NCI-H510A treated with DMSO at 0.1 percent for 48 hours (cell line): ENCODE data around the gene MACROD1.
A peak's percentile ranks its signal among the peaks of the same experiment; 100 is the strongest.

Source experiments
- DNase-seq: peaks from one replicate; lab custom pipeline; 2025; lab: John Stamatoyannopoulos, UW

MACROD1 gene

DNA sequence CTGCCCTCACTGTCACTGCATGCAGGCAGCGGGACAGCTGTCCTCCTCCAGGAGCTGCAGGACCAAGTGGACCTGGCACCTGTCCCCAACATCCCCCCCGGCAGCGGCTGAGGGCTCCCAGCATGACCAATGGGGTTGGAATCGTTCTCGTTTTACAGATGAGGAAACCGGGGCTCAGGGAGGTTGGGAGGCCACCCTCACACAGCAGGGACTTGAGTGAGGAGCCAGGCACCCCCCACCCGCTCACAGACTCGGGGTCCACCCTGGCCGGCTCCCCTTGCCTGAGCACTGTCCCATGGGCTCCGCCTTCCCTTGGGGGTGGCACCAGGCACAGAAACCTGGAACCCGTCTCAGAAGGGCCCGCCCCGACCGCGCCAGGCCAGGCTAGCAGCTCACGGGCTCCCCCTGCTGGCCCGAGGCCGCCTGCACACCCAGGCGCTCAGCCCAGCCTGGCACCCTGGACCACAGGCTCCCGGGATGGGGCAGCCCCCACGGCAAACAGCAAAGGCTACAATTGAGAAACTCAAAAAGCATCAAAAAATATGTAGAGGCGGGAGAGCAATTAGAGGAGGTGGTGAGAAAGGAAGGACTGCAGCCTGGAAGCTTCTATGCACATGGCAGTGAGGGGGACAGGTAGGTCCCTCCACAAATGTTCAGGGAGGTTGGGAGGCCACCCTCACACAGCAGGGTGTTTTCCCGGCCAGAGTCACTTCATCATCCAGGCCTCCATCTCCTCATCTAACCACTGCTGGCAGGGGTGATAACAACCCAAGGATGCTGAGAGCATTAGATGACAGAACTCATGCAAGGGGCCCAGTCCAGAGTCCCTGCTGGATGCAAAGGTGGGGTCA is 12.8 kb downstream of the MACROD1 start:
- peak; percentile 69 for DNase-seq

DNA sequence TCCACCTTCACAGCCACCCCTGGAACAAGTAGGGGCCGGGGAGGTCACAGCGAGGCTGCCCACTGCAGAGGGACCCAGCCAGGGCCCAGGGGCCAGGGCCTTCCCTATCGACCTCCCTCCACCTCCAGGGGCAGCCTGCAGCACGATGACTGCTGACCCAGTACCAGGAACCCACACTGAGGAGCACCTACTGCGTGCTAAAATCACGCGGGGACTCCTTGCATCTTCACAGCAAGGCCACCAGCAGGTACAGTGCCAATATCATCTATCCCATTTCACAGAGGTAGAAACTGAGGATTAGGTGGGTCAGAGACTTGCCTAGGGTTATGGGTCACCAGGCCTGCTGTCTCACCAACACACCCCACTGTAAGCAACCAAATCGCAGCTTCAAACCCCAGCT is 14.6 kb downstream of the MACROD1 start:
- no peak for DNase-seq

DNA sequence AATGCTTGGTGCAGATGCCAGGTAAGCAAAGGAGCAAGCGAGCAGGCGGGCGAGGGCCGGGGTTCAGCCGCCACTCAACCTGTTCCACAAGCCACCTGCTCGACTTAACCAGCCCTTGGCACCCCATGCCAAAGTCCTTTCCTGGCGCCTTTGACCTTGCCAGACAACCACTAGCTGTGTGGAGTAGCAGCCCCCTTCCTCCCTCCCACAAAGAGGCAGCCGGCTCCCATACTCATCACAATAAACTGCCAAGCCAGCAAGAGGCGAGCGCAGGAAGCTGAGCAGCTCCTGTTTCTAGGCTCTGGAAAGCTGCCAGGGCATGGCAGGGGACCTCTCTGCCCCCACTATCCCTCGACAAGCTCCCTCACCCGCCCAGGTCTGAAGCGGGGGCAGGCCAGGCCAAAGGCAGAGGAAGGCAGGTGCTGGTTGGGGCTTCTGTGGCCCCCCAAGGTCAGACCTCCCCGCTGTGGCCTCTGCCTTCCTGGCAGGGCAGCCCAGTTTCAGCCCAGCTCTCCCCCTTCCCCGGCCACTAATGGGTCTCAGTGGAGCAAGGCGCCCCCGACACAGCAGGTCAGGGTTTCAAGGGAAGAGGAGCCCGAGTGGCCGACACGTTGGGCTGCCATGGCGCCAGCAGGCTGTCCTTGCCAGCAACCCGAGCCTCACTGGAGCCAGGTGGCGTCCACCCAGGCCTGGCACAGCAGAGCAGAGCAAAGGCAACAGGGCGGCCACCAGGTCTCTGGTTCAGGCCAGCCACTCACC is 15.3 kb downstream of the MACROD1 start:
- peak; percentile 57 for DNase-seq

DNA sequence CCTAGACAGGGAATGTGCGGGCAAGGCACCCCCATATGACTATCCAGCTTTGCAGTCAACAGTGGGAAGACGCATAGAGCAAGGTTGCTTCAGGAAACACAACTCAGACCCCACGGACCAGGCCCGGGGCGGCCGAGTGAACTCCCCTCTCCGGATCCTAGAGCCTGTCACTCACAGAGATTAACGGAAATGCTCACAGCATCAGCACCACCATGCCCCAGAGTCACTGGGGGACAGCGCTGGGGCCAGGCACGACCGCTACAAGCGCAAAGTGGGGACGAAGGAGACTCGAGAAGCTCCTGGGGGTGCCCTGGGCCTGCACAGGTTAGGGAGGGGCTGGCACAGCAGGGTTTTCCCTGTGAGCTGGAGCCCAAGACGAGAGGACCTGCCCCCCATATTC is 15.9 kb downstream of the MACROD1 start:
- DNase-seq: no peak

DNA sequence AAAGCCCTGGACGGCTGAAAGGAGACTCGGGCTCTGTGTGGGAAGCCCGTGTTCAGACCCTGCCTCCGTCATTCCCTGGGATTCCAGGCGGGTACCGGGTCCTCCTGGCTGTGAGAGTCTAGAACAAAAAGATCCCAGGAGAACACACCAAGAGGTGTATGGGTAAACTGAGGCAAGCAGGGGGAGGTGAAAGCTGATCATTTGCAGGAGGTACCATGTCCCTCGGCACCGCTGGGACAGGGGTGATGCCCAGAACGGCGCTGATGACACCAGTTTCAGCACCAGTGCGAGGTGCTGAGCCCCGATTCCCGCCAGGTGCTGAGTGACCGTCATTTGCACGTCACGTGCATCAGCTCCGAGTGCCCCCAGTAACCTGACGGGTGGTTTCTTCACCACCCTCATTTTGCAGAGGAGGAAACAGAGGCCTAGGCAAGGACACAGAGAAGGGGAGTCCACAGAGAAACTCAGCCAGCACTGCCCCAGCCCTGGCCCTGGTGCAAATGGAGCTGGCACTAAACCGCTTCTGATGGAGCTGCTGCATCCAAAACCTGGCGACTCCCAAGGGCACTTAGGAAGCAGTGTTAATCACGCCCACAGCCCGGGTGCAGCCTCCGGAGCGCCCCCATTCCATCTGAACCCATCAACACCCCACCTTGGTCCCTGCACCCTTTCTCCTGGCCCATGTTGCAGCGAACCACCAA is 16.8 kb downstream of the MACROD1 start:
- no peak for DNase-seq

DNA sequence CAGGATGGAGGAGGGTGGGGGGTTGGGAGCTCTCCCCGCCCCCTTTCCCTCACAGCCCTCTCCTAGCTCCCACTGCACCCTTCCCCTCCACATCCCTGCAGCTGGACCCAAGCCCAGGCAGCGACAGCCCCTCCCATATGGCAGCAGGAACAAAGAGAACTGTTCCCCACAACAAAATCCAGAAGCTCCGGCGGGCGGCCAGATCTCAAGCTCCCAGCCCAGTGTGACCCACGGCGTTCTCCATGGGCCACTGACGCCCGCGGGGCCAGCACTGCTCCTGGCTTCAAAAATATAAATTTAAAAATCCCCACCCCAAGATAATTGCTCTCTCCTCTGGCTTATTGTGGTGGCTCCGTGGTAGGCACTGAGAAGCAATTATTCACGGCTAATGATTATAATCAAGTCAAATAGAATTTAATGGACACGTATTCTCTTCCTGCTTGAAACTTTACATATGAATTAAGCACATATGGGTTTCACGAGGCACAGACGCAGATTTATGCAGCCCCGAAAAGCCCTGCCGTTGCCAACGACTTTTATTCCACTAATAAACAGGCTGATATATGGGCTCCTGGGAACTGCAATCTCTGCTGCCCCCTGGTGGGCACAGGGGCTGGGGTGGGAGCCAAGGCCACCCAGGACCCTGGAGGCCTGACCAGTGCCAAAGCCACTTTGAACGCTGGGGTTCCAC is 17.5 kb downstream of the MACROD1 start:
- DNase-seq: peak; percentile 63

DNA sequence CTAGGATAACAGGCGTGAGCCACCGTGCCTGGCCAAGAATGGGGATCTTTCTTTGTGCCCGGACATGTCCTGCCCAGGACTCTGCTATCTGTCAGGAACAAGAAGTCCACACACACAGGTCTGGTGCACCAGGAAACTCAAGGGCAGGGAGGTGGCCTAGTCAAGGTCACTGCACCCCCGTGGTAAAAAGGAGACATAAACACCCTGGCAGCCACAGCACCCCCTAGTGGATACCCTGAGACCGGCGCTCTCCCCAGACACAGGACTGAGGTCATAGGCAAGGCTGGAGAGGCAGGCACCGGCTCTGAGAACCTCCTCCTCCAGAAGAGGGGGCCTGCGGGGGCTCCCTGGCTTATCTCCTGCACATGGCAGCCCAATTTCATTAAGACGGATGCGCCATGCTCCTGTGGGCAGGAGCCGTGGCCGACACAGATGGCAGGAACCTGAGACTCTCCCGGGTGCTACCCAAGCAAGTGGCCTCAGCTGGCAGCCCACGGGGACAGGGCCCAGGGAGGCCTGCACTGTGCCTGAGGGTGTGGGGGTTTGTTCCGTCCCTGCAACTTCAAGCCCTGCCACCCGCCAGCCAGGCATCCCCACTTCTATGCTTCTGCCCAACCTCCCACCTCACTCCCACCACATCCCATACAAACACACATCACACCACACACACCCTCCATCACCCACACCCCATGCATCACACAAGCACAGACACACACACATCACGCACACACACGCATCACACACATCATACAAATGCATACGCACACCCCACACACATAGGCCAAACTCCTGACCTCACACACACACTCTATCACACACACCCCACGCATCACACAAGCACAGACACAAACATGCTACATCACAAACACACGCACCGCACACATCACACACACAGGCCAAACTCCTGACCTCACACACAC is 19.6 kb downstream of the MACROD1 start:
- DNase-seq: peak; percentile 55

DNA sequence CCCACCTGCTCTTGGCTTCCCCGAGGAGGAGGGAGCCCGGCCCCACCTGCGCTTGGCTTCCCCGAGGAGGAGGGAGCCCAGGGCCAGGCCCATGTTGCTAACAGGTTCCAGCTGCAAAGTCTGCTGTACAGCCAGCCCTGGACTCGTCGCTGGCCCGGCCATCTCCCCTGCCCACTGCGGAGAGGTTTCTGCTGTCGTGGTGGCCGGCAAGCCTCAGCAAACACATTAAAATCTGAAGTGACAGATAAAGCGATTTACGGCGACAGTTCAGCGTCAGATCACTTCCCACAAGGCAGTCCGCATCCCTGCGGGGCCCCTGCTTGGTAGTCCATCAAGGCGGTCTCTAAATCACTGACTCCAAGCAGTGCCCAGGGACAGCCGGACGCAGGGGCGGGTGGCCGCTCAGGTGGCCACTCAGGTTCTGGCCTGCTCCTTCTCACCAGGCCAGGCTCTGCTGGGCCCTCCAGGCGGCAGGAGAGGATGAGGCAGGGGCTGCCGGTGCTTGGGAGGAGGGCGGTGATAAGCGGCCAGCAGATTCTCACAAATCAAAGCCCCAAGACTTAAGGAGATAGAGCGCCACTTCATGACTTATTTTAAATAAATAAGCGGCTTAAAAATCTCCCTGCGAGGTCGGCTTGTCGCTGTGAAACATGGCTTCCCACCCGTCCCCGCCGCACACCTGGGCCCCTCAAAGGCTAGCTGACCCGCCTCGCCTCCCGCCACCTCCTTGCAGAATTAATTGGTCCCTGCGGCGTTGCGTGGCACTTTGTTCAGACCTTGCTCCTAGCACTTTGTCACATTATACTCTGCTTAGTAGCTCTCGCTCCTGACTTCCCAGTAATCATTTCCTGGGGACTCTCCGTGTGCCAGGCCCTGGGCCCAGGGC is 21.1 kb downstream of the MACROD1 start:
- DNase-seq: peak; percentile 51

DNA sequence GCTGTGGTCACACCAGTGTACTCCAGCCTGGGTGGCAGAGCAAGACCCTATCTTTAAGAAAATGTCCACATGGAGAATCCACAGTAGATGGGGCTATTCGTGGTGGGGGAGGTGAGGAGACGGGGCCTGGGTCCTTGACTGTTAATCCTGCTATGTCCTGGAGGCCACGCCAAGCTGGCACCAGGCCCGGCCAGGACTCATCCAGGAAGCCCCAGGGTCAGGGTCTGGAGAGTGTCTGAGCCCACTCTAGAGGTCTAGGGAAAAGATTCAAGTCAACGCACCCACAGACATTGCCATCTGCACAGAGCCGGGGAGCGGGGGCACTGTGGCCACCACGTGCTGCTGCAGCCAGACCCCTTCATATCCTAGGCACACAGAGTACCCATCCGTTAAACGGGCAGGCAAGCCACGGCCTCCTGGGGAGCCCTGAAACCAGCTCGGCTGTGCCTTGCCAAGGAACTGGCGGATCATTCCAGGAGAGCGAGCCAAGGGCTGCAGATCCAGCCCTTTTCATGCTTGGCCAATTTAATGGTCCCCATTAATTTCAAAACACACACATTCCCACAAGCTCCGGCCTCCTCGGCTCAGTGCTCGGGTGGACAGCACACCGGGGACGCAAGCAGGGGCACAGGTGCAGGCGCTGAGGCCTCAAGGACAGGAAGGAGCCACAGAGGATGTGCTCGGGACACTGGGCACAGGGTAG is 24.7 kb downstream of the MACROD1 start:
- no peak for DNase-seq

DNA sequence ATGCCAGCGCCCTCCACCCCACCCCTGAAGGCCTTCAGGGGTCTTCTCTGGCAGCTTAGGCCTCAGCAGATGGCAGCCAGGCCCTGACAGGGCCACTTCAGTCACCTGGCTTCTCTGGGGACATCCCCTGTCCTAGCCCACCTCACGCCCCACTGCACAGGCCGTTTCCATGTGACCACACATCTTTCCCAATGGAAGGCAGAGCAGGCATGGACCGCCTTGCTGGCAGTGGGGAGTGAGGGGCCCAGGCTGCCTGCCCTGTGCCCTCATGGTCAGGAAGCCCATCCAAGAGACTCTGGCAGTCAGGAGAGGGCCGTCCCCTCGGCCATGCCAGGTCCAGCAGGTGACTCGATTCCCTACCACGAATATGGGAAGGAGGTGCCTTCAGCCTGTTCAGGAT is 25.8 kb downstream of the MACROD1 start:
- no peak for DNase-seq

DNA sequence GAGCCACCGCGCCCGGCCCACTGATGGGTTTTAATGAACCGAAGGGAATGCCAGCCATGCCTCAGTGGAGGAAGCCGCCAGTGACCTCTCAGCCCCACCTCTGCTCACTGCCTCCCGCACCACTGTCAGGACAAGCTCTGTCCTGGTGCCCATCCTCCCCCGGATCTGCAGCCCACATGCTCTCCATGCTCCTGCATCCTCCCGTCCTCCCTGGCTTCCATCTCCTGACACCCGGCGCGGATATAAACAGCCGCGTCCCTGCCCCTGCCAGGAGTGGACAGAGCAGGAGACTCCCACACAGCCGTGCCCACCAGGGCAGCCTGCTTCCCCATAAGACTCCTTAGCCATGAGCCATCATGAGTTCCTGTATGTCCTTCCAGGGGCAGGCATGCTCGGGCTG is 26.9 kb downstream of the MACROD1 start:
- DNase-seq: no peak

DNA sequence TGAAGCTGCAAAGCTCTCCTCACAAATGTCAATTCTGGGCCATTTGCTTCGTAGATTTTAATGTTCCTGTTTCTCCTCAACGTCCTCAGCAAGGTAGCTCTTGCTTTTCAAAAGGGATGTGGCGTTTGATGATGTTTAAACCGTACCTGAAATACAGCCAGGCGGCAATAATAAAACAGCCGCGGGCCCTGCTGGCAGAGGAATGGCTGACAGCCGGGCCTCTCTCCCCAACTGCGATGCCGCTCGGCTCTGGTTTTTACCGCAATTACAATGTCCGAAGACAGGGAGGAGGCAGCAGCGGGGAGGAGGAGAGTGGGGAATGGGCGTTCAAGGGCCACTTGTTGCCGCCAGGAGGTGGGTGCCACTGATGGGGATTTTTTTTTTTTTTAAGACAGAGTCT is 27.5 kb downstream of the MACROD1 start:
- no peak for DNase-seq

DNA sequence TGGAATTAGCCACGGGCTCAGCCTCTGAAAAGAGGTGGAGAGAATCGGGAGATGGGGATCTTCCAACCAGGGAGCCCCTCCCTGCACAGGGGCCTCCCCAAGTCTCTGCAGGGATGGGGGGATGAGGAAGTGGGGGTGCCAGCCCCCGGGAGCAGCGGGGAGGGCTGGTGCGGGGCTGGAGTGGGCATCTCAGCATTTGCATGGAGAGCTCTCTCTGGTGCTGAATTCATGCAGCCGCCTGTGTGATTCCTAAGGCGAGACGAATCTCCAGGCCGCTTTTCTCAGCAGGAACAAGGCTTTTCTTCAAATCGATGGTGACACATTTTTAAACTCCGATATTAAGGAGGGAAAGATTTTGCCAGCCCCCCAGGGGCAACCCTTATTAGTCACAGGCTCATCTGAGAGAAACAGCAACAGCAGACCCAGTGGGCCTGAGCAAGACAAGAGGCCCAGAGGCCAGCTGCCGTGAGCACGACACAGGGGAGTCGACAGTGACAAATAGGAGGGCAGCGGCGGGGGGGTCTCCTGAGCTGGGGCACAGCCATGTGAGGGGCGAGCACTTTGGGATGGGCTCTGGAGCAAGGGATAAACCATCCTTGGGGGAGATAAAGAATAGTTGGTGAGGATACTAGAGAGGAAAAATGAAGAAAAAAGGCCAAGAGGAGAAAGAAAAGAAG is 29.0 kb downstream of the MACROD1 start:
- DNase-seq: no peak

DNA sequence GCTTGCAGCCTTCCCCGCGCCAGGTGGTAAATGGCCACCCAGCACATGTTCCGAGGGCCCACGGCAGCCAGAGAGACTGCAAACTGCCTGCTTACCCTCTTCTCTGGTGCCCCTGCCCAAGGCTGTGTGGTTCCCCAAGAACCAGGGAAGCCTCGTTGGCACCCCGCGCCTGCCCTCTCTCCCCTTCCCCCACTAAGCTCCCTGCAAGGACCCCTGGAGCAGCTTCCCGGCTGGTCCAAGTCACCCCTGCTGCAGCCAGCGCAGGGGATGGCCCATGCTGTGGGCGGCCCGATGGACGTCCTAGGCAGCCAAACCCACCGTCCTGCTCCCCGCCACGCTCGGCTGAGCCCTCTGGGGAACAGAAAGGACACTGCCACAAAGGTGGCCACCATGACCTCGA is 30.2 kb downstream of the MACROD1 start:
- no peak for DNase-seq

DNA sequence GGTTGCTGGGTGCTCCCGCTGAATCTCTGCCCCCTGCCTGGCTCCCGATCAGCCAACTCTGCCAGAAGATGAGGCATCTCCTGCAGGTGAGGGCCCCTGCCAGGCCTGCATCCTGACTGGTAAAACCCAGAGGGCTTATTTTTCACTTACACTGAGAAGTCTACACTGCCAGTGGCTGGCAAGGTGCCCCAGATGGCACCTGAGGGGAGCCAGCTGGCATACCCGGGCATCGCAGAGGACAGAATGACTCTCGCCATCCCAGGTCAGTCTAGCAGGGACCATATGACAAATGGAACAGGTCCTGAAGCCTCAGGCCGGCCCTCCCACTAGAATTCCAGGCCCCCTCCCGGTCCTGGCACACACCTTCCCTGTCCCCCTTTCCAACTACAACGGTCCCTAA is 30.9 kb downstream of the MACROD1 start:
- DNase-seq: no peak

DNA sequence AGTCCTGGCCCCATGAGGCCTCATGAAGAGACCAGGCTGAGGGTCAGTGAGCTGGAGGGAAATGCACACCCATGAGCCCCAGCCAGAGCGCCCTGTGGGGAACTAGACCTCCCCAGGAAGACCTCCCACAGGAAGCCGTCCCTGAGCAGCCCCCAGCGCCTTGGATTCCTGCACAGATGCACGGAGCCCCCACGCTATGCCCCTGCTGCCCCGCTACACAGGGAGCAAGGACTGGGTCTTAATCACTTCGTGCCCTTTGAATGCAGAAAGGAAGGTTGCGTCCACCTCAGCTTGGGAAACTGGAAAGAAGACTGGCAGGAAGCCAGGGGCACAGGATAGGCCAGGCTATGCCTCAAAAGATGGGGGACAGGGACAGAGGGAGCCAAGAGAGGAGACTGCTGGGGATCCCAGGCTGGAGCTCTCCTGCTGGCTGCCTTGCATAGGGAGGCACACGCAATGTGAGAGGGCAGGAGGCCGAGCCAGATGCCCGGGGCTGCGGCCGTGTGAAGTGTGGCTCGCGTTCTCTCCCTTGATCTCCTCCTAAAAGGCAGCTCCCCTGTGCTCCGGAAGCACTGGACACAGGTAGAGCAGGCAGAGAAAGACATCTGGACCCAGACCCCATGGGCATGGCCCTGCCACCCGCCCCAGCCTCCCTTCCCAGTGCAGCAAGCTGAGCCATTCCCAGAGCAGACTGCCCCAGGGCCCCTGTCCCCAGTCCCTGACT is 32.8 kb downstream of the MACROD1 start:
- DNase-seq: no peak

DNA sequence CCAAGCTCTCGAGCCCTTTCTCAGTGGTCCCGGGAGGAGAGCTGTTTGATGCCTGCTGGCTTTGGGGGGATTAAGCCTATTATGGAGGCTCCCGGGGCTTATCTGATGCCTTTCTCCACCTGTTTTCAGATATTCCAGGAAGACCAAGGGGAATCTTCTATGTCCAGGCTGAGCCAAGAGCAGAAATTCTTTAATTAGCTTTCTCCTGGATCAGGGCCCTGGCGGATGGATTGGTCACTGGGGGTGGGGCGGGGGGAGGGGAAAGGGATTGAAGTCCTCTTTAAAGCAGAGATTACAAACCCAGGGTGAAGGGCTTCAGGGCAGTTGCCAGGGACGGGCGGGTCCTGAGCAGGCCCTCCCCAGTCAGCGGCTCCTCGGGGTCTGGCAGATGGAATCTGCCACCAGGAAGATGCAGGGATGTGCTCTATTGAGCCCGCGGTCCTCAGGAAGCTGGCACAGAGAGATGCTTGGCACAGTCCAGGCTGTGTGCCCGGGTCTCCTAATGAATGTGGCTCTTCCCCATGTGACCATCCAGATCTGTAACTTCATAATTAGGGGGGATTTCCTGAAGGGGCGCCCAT is 33.6 kb downstream of the MACROD1 start:
- DNase-seq: no peak

DNA sequence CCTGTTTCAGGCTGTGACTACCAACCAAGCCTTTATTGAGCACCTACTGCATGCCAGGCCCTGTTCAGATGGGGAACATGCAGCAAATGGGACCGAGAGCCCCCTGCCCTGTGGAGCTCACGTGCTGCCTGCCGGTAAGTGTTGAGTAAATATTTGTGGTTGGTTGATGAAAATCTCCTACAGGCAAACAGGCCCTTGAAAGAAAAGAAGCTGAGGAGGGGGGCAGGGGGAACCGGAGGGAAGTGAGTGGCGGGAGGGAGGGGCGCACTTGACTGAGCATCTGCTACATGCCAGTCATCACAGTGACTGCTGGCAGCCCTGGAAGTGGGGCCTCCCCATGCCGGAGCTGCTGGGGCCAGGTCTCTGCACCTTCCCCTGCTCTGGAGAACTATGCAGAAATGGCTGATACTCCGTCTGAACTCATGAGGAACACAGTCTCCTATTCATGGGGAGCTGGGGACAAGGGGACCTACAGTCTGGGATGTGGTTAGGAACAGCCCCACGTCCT is 34.2 kb downstream of the MACROD1 start:
- DNase-seq: peak; percentile 90
